Measurements from ENCODE around the gene WDR83. TPM values are rescaled to one million over a fixed set of nuclear protein-coding genes. Genes with fewer than 3 reads are reported as not detected.

WDR83 gene
- polyA plus RNA-seq, 2 of the 4 experiments (the other 2 are of a cell fraction), result 4.8 to 11.4 TPM

DNA sequence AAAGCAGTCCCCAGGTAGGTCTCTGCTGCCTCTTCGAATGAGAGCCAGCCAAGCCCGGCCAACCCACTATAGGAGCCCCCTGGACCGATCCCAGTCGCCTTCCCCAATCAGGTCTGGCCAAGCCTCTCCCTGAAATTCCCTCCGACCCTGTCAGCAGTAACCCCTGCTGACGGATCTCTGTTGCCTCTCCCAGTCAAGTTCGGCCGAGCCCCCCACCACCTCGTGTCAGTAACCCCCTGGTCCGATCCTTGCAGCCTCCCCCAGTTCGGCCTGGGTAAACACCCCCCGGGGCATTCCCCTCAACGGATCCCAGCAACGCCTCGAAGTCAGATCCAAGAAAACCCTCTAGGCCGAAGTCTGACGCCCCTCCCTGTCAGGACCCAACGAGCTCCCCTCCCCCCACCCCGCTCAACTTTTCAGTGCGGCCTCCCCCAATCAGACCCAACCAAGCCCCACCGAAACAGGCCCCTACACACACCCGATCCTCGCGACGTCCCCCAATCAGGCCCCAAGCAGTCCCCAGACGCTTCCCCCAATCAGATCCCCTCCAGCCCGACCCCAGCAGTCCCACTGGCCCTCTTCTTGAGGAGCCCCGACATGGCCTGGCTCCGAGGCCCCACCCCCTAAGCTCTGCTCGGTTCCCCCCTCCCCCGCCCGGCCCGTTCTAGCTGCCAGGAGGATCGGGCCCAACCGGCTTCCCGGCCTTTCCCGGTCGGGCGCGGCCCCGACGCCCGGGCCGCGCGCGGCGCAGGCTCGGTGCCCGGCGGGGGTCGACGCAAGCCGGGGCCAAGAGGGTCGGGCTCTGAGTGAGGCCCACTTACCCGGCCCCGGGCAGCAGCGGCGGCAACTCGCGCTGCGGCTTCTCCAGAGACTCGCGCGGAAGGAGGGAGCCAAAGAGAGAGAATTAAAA is 55.3 kb downstream of the WDR83 start:
- TF ChIP-seq ATOH8 (CRISPR knock-in tag; IDR thresholded peaks at IDR 0.05; ENCODE audit: low read depth) (no peak), NFE2L2 (conservative IDR thresholded peaks at IDR 0.05; ENCODE audit: low read length) (no peak), EHMT2 (IDR thresholded peaks at IDR 0.05; ENCODE audit: low read depth) (no peak), CHD4 (IDR thresholded peaks at IDR 0.05; ENCODE audit: borderline replicate concordance) (no peak), RAD21 (conservative IDR thresholded peaks at IDR 0.05 in 1 of 2, IDR thresholded peaks at IDR 0.05 in 1 of 2) (no peak), RCOR1 (IDR thresholded peaks at IDR 0.05; ENCODE audit: low read depth, low read length) (no peak), NPAS2 (CRISPR knock-in tag; IDR thresholded peaks at IDR 0.05; ENCODE audit: borderline replicate concordance) (no peak), NR3C1 (IDR thresholded peaks at IDR 0.05) (no peak), FOSL2 (IDR thresholded peaks at IDR 0.05) (no peak), FOSL2 (CRISPR knock-in tag; IDR thresholded peaks at IDR 0.05) (no peak), JUN (IDR thresholded peaks at IDR 0.05) (no peak; a peak in 1 of 5 replicates), HDAC2 (IDR thresholded peaks at IDR 0.05) (no peak), HEYL (CRISPR knock-in tag; IDR thresholded peaks at IDR 0.05) (no peak), ZFP36 (IDR thresholded peaks at IDR 0.05; ENCODE audit: borderline replicate concordance, partially characterized antibody) (no peak), MAZ (IDR thresholded peaks at IDR 0.05; ENCODE audit: borderline replicate concordance, low read depth, low read length) (no peak), ZNF302 (CRISPR knock-in tag; IDR thresholded peaks at IDR 0.05) (no peak), RNF2 (IDR thresholded peaks at IDR 0.05; ENCODE audit: borderline replicate concordance, low read depth) (no peak), TP53 (CRISPR knock-in tag; IDR thresholded peaks at IDR 0.05) (no peak), GATA3 (IDR thresholded peaks at IDR 0.05; ENCODE audit: borderline replicate concordance) (no peak), RARB (CRISPR knock-in tag; IDR thresholded peaks at IDR 0.05) (no peak)
- TF ChIP-seq, protein P1, sequence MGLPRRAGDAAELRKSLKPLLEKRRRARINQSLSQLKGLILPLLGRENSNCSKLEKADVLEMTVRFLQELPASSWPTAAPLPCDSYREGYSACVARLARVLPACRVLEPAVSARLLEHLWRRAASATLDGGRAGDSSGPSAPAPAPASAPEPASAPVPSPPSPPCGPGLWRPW (IDR thresholded peaks at IDR 0.05), result no peak
- FAIRE-seq (no peak), DNase-seq (ENCODE audit: low read depth in 1 of 2, low spot score in 1 of 2) (peak; percentile 24 to 31), ATAC-seq (peak in 1 of 2 experiments; percentile 34; a peak in 3 of 6 replicates)
- 14% methylated on average over 11 of the region's 65 CpGs for WGBS (ENCODE audit: missing lambda C conversion rate)
- H3K4me2 ChIP-seq, result peak overlapping the region; percentile 94
- H3K4me3 ChIP-seq, result peak overlapping the region; percentile 76
- POLR2A ChIA-PET, result interaction anchor here (0.6 to 0.7 kb wide), 2 partner anchors 12 to 84 kb away, joined by 3 read pairs; partner anchors contain the start of gene TRIR
- peak overlapping the region; percentile 91 to 99 for H3K27ac ChIP-seq
- no peaks in the 10 kb centered on the region for H3K9me3 ChIP-seq
- CTCF ChIA-PET, result interaction anchor here (0.9 to 3.3 kb wide), 6 partner anchors 12 to 74 kb away, joined by 4 to 11 read pairs (median 6); no protein-coding TSS in a partner anchor
- H3K4me1 ChIP-seq, result peaks cover 10% of the 10 kb centered on the region; the same call in 1 of the 3 replicates

- peak overlapping the region; percentile 94 for H3K4me2 ChIP-seq
- H3K4me1 ChIP-seq, result peaks cover 10% of the 10 kb centered on the region; the same call in 1 of the 3 replicates
- peak overlapping the region; percentile 91 to 99 for H3K27ac ChIP-seq
- POLR2A ChIA-PET, result interaction anchor here (0.6 to 1.5 kb wide), 4 partner anchors 11 to 83 kb away, joined by 3 to 16 read pairs (median 4); partner anchors contain the start of gene TRIR
- FAIRE-seq, result no peak
- 2% methylated on average over 31 of the region's 32 CpGs for WGBS (ENCODE audit: missing lambda C conversion rate)
- DNase-seq (ENCODE audit: low read depth in 1 of 2, low spot score in 1 of 2), result peak; percentile 96 to 99
- peak overlapping the region; percentile 76 for H3K4me3 ChIP-seq
- CTCF ChIA-PET, result interaction anchor here (0.9 to 3.3 kb wide), 8 partner anchors 13 to 125 kb away, joined by 3 to 11 read pairs (median 4); no protein-coding TSS in a partner anchor
- ATAC-seq, result peak; percentile 86 to 90
- H3K9me3 ChIP-seq, result no peaks in the 10 kb centered on the region
- TF ChIP-seq EP300 (IDR thresholded peaks at IDR 0.05) (no peak), NPAS2 (CRISPR knock-in tag; IDR thresholded peaks at IDR 0.05; ENCODE audit: borderline replicate concordance) (peak; percentile 39; the same call in 1 of the 2 replicates), KDM5A (IDR thresholded peaks at IDR 0.05) (no peak), ZNF302 (CRISPR knock-in tag; IDR thresholded peaks at IDR 0.05) (no peak), SREBF2 (IDR thresholded peaks at IDR 0.05) (no peak), HOXB13 (CRISPR knock-in tag; IDR thresholded peaks at IDR 0.05; ENCODE audit: low read depth) (no peak), EHF (CRISPR knock-in tag; IDR thresholded peaks at IDR 0.05) (no peak), TFCP2L1 (CRISPR knock-in tag; IDR thresholded peaks at IDR 0.05) (no peak), MAZ (IDR thresholded peaks at IDR 0.05; ENCODE audit: borderline replicate concordance, low read depth, low read length) (no peak), BHLHE40 (IDR thresholded peaks at IDR 0.05; ENCODE audit: low read depth, low read length) (peak; percentile 69), PHF8 (IDR thresholded peaks at IDR 0.05; ENCODE audit: borderline replicate concordance, low read depth) (no peak), FOSL2 (IDR thresholded peaks at IDR 0.05) (no peak), FOSL2 (CRISPR knock-in tag; IDR thresholded peaks at IDR 0.05) (no peak), MAFK (IDR thresholded peaks at IDR 0.05; ENCODE audit: partially characterized antibody) (peak; percentile 91)
- TF ChIP-seq, protein P2, sequence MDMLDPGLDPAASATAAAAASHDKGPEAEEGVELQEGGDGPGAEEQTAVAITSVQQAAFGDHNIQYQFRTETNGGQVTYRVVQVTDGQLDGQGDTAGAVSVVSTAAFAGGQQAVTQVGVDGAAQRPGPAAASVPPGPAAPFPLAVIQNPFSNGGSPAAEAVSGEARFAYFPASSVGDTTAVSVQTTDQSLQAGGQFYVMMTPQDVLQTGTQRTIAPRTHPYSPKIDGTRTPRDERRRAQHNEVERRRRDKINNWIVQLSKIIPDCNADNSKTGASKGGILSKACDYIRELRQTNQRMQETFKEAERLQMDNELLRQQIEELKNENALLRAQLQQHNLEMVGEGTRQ (IDR thresholded peaks at IDR 0.05), result peak; percentile 99
- TF ChIP-seq, protein P3, sequence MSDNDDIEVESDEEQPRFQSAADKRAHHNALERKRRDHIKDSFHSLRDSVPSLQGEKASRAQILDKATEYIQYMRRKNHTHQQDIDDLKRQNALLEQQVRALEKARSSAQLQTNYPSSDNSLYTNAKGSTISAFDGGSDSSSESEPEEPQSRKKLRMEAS (IDR thresholded peaks at IDR 0.05), result peak; percentile 94
- TF ChIP-seq, protein P4, sequence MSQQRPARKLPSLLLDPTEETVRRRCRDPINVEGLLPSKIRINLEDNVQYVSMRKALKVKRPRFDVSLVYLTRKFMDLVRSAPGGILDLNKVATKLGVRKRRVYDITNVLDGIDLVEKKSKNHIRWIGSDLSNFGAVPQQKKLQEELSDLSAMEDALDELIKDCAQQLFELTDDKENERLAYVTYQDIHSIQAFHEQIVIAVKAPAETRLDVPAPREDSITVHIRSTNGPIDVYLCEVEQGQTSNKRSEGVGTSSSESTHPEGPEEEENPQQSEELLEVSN (IDR thresholded peaks at IDR 0.05; ENCODE audit: borderline replicate concordance, low read depth), result no peak
Measured at GRCh38 chr19:12722566-12723380, 56.2 kb downstream of the WDR83 start.
